Spleen (tissue), 7 donors: Measurements from ENCODE around the gene SLC35B1.

Experiments used
- CTCF ChIP-seq, 11 experiments: fragments of 200-600 bp in 7 of 11; fragments of 450-650 bp in 4 of 11; sonication (generic) in 4 of 11; IDR thresholded peaks in 8 of 11; conservative IDR thresholded peaks in 3 of 11; 1 replicate in 7 of 11; 2 replicates in 4 of 11; pipeline versions ENCODE4 v1.4.0 to v1.8.0; 2016 to 2021; ENCODE audit warnings: antibody characterized with exemption in 11 of 11, inconsistent platforms in 4 of 11, mild to moderate bottlenecking in 1 of 11
- POLR2A ChIP-seq, 3 donors: fragments of 450-650 bp; IDR thresholded peaks; one replicate each; pipeline ENCODE4 v1.5.1; 2017; ENCODE audit warnings: antibody characterized with exemption in 3 of 3, mild to moderate bottlenecking in 1 of 3
- POLR2AphosphoS5 ChIP-seq, 3 donors: sonication (generic); formaldehyde crosslinking; IDR thresholded peaks; one replicate each; pipeline ENCODE4 v1.5.1; 2017; ENCODE audit warnings: antibody characterized with exemption in 3 of 3
- donor health status: DM: no; HTN: no; CAD: no; lungs with moderate emphysema.
- donor health status: DM: no; HTN: no; CAD: no.
- donor health status: DM: no; HTN: no; CAD: no.

DNA sequence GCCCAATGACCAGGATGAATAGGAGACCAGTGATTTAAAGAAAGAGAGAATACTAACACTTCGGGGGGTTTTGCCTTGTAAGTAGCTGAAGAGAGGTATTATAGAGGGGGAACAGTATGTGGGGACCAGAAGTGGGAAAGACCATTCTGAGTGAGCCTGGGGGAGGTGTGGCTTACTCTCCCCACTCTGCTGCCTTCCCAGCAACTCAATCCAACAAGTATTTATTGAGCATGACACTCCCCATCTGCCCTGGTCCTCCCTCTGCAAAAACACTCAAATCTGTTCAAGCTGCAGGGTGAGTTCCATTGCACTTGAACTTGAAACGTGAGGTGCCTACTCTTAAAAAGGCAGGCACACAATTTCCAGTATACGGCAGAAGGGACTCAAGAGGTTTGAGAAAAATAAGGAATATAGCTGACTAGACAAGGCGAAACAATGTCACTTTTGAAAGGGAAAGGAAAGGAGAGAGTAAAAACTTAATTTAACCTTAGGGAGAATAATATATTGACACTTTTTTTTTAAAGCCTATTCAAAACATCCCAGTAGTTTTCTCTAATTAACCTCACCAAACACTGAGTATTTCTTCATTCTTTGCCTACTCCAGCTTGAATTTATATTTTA, 48.0 kb upstream of the SLC35B1 start:
- TF ChIP-seq CTCF (IDR thresholded peaks at IDR 0.05 in 8 of 11, conservative IDR thresholded peaks at IDR 0.05 in 3 of 11): no peak
- TF ChIP-seq POLR2A (IDR thresholded peaks at IDR 0.05): no peak
- TF ChIP-seq POLR2AphosphoS5 (IDR thresholded peaks at IDR 0.05): no peak
